ENCODE measurements around the gene GATD1.

- TF ChIP-seq CTCF (conservative IDR thresholded peaks at IDR 0.05 in 1 of 2, IDR thresholded peaks at IDR 0.05 in 1 of 2; ENCODE audit: extremely low read depth in 1 of 2, insufficient read depth in 1 of 2, low read depth in 1 of 2, low read length in 2 of 2) (no peak), EZH2 (IDR thresholded peaks at IDR 0.05; ENCODE audit: borderline replicate concordance, low read length) (no peak)
Observed at GRCh38 chr11:825366-826226, 48.3 kb upstream of the GATD1 start.
